ENCODE results near the gene ARHGAP26.

DNA sequence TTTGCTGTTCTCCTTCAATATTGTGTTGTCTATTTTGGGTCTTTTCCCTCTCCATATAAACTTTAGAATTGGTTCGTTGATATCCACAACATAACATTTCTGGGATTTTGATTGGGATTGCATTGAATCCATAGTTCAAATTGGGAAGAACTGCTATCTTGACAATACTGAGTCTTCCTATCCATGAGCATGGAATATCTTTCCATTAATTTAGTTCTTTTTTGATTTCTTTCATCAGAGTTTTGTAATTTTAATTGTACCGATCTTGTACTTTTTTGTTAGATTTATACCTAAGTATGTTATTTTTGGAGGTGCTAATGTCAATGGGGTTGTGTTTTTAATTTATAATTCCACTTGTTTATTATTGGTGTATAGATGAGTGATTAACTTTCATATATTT is 498.2 kb downstream of the ARHGAP26 start:
- TF ChIP-seq, protein P1, sequence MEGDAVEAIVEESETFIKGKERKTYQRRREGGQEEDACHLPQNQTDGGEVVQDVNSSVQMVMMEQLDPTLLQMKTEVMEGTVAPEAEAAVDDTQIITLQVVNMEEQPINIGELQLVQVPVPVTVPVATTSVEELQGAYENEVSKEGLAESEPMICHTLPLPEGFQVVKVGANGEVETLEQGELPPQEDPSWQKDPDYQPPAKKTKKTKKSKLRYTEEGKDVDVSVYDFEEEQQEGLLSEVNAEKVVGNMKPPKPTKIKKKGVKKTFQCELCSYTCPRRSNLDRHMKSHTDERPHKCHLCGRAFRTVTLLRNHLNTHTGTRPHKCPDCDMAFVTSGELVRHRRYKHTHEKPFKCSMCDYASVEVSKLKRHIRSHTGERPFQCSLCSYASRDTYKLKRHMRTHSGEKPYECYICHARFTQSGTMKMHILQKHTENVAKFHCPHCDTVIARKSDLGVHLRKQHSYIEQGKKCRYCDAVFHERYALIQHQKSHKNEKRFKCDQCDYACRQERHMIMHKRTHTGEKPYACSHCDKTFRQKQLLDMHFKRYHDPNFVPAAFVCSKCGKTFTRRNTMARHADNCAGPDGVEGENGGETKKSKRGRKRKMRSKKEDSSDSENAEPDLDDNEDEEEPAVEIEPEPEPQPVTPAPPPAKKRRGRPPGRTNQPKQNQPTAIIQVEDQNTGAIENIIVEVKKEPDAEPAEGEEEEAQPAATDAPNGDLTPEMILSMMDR (IDR thresholded peaks at IDR 0.05), result no peak
- TF ChIP-seq POLR2A (IDR thresholded peaks at IDR 0.05), result no peak
